HCT116 (cell line): Measurements from ENCODE around the gene FBXL16.

Experiments used
- EGR1 ChIP-seq: IDR thresholded peaks from 2 replicates; pipeline ENCODE4 v1.6.1; 2012; ENCODE audit warnings: low read depth
- JUND ChIP-seq: IDR thresholded peaks from 2 replicates; pipeline ENCODE4 v1.6.1; 2012
- POLR2A ChIP-seq: IDR thresholded peaks from 2 replicates; pipeline ENCODE4 v1.7.0; 2011; ENCODE audit warnings: borderline replicate concordance; ENCODE audit not compliant: insufficient read depth, insufficient read length; ENCODE audit errors: extremely low read depth
- POLR2AphosphoS5 ChIP-seq: IDR thresholded peaks from 2 replicates; pipeline ENCODE4 v1.6.1; 2011; ENCODE audit warnings: mild to moderate bottlenecking, low read depth, low read length, moderate library complexity
- SIN3A ChIP-seq: IDR thresholded peaks from 2 replicates; pipeline ENCODE4 v1.6.1; 2012; ENCODE audit warnings: low read depth
- SRF ChIP-seq: IDR thresholded peaks from 2 replicates; pipeline ENCODE4 v1.6.1; 2012; ENCODE audit warnings: low read depth
- TCF7L2 ChIP-seq: IDR thresholded peaks from 2 replicates; pipeline ENCODE4 v1.7.0; 2011; ENCODE audit warnings: borderline replicate concordance, inconsistent platforms; ENCODE audit not compliant: insufficient read depth, insufficient read length; ENCODE audit errors: extremely low read depth
- TF ChIP-seq, protein P1 (sequence below), 3 experiments: fragments of 200-600 bp in 1 of 3; sonication (generic) in 1 of 3; IDR thresholded peaks in 2 of 3; conservative IDR thresholded peaks in 1 of 3; 2 replicates each; pipeline ENCODE4 v1.5.1; 2012 to 2017; ENCODE audit warnings: low read depth in 2 of 3, low read length in 2 of 3, antibody characterized with exemption in 1 of 3, borderline replicate concordance in 1 of 3, control low read depth in 1 of 3, mild to moderate bottlenecking in 1 of 3, mixed read lengths in 1 of 3, mixed run types in 1 of 3, moderate library complexity in 1 of 3; ENCODE audit not compliant: insufficient read depth in 1 of 3
- TF ChIP-seq, protein P2 (sequence below): IDR thresholded peaks from 2 replicates; pipeline ENCODE4 v1.6.1; 2012

DNA sequence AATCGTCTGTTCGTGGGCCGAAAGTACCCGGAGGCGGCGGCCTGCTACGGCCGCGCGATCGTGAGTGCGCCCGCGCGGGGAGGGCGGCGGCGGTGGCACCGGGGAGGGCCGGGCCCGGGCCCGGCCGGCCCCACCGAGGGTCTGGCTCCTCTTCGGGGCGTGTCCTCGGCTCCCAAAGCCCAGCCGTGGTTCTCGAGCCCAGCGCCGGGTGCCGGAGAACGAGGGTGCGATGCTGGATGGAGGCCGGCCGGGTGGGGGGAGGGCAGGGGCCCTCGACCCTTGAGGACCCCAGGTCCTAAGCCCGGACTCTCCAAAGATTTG, 25.0 kb downstream of the FBXL16 start:
- TF ChIP-seq EGR1, result no peak
- TF ChIP-seq TCF7L2, result no peak
- TF ChIP-seq, protein P1, sequence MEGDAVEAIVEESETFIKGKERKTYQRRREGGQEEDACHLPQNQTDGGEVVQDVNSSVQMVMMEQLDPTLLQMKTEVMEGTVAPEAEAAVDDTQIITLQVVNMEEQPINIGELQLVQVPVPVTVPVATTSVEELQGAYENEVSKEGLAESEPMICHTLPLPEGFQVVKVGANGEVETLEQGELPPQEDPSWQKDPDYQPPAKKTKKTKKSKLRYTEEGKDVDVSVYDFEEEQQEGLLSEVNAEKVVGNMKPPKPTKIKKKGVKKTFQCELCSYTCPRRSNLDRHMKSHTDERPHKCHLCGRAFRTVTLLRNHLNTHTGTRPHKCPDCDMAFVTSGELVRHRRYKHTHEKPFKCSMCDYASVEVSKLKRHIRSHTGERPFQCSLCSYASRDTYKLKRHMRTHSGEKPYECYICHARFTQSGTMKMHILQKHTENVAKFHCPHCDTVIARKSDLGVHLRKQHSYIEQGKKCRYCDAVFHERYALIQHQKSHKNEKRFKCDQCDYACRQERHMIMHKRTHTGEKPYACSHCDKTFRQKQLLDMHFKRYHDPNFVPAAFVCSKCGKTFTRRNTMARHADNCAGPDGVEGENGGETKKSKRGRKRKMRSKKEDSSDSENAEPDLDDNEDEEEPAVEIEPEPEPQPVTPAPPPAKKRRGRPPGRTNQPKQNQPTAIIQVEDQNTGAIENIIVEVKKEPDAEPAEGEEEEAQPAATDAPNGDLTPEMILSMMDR (IDR thresholded peaks at IDR 0.05 in 2 of 3, conservative IDR thresholded peaks at IDR 0.05 in 1 of 3; ENCODE audit: borderline replicate concordance in 1 of 3, insufficient read depth in 1 of 3, low read depth in 2 of 3, low read length in 2 of 3), result no peak
- no peak for TF ChIP-seq POLR2AphosphoS5
- TF ChIP-seq, protein P2, sequence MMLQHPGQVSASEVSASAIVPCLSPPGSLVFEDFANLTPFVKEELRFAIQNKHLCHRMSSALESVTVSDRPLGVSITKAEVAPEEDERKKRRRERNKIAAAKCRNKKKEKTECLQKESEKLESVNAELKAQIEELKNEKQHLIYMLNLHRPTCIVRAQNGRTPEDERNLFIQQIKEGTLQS, result no peak
- TF ChIP-seq JUND, result no peak
- no peak for TF ChIP-seq POLR2A
- no peak for TF ChIP-seq SIN3A
- TF ChIP-seq SRF, result no peak
